WTC11 (cell line): Measurements from ENCODE around the gene GJA1. TPM values are rescaled to one million over a fixed set of nuclear protein-coding genes. Genes with fewer than 3 reads are reported as not detected.

Experiments used
- ATAC-seq: fragments of 200-7000 bp; cut with Tn5 transposase; 2 replicates; pipeline ENCODE4 v1.10.0; 2021; ENCODE audit warnings: mild to moderate bottlenecking, moderate library complexity
- CTCF ChIA-PET: fragments of 300-600 bp; sonication (Branson Sonifier 250); formaldehyde crosslinking; loops from one replicate; lab custom pipeline; 2021; ENCODE audit warnings: antibody characterized with exemption; lab: Charles Lee
- POLR2A ChIA-PET: fragments of 350-600 bp; sonication (Branson Sonifier 250); formaldehyde crosslinking; loops from one replicate; lab custom pipeline; 2021; ENCODE audit warnings: antibody characterized with exemption; lab: Charles Lee
- DNase-seq: peaks from one replicate; pipeline ENCODE4 v3.0.0; 2021; ENCODE audit warnings: low spot score
- H3K27ac Mint-ChIP-seq: 2 replicates; pipeline ENCODE4 v1.8.0; 2021; ENCODE audit warnings: mixed read lengths
- H3K27me3 Mint-ChIP-seq: 2 replicates; pipeline ENCODE4 v1.8.0; 2021; ENCODE audit warnings: low read depth, mild to moderate bottlenecking, moderate library complexity, mixed read lengths
- H3K36me3 Mint-ChIP-seq: 2 replicates; pipeline ENCODE4 v1.8.0; 2021; ENCODE audit warnings: mixed read lengths
- H3K4me1 Mint-ChIP-seq: 2 replicates; pipeline ENCODE4 v1.8.0; 2022; ENCODE audit warnings: mixed read lengths
- H3K4me3 Mint-ChIP-seq: 2 replicates; pipeline ENCODE4 v1.8.0; 2021; ENCODE audit warnings: mild to moderate bottlenecking, moderate library complexity, mixed read lengths
- H3K9me3 Mint-ChIP-seq: 2 replicates; pipeline ENCODE4 v1.8.0; 2021; ENCODE audit warnings: mixed read lengths
- CDX4 ChIP-seq: fragments of 250-450 bp; sonication (Bioruptor Pico); IDR thresholded peaks from 2 replicates; pipeline ENCODE4 v1.9.0; 2021; ENCODE audit warnings: moderate library complexity, mild to moderate bottlenecking, inconsistent platforms, borderline replicate concordance
- CREB1 ChIP-seq: sonication (generic); formaldehyde crosslinking; IDR thresholded peaks from 2 replicates; pipeline ENCODE4 v1.8.0; 2023; ENCODE audit warnings: mild to moderate bottlenecking, missing genetic modification reagents
- CREM ChIP-seq: sonication (generic); formaldehyde crosslinking; IDR thresholded peaks from 2 replicates; pipeline ENCODE4 v1.8.1; 2022; ENCODE audit warnings: mild to moderate bottlenecking, missing genetic modification reagents, moderate library complexity
- GRHL2 ChIP-seq: fragments of 250-450 bp; sonication (Bioruptor Pico); IDR thresholded peaks from 2 replicates; pipeline ENCODE4 v1.8.0; 2022; ENCODE audit warnings: mild to moderate bottlenecking, moderate library complexity; ENCODE audit not compliant: insufficient replicate concordance, severe bottlenecking
- IRF2 ChIP-seq: sonication (generic); formaldehyde crosslinking; IDR thresholded peaks from 2 replicates; pipeline ENCODE4 v1.8.0; 2022; ENCODE audit warnings: low read depth, missing genetic modification reagents, borderline replicate concordance
- JAZF1 ChIP-seq: fragments of 250-450 bp; sonication (Bioruptor Pico); IDR thresholded peaks from 2 replicates; pipeline ENCODE4 v1.9.0; 2021; ENCODE audit warnings: moderate library complexity, mild to moderate bottlenecking, inconsistent platforms
- KAT7 ChIP-seq: sonication (generic); formaldehyde crosslinking; IDR thresholded peaks from 2 replicates; pipeline ENCODE4 v1.8.1; 2023; ENCODE audit warnings: missing genetic modification reagents, mild to moderate bottlenecking, borderline replicate concordance
- MXD4 ChIP-seq: fragments of 250-450 bp; sonication (Bioruptor Pico); IDR thresholded peaks from 2 replicates; pipeline ENCODE4 v1.8.0; 2021; ENCODE audit warnings: mild to moderate bottlenecking, moderate library complexity, borderline replicate concordance
- NFATC4 ChIP-seq: fragments of 250-450 bp; sonication (Bioruptor Pico); IDR thresholded peaks from 2 replicates; pipeline ENCODE4 v1.9.0; 2021; ENCODE audit warnings: mild to moderate bottlenecking
- NR3C1 ChIP-seq: sonication (generic); formaldehyde crosslinking; conservative IDR thresholded peaks from 2 replicates; pipeline ENCODE4 v1.8.1; 2023; ENCODE audit warnings: low read depth, mild to moderate bottlenecking, missing genetic modification reagents
- PREB ChIP-seq: sonication (generic); formaldehyde crosslinking; IDR thresholded peaks from 2 replicates; pipeline ENCODE4 v1.8.1; 2022; ENCODE audit warnings: mild to moderate bottlenecking, missing genetic modification reagents, moderate library complexity, borderline replicate concordance
- SOX15 ChIP-seq: fragments of 250-450 bp; sonication (Bioruptor Pico); IDR thresholded peaks from 2 replicates; pipeline ENCODE4 v1.9.0; 2021; ENCODE audit warnings: mild to moderate bottlenecking
- SP1 ChIP-seq: sonication (generic); formaldehyde crosslinking; conservative IDR thresholded peaks from 2 replicates; pipeline ENCODE4 v1.8.1; 2022; ENCODE audit warnings: missing genetic modification reagents
- TEAD4 ChIP-seq: sonication (generic); formaldehyde crosslinking; IDR thresholded peaks from 2 replicates; pipeline ENCODE4 v1.8.0; 2022; ENCODE audit warnings: mild to moderate bottlenecking, missing genetic modification reagents
- ZNF138 ChIP-seq: sonication (generic); formaldehyde crosslinking; conservative IDR thresholded peaks from 2 replicates; pipeline ENCODE4 v1.8.1; 2022; ENCODE audit warnings: mild to moderate bottlenecking, moderate library complexity, missing genetic modification reagents
- ZNF219 ChIP-seq: sonication (generic); formaldehyde crosslinking; IDR thresholded peaks from 2 replicates; pipeline ENCODE4 v1.8.0; 2023; ENCODE audit warnings: missing genetic modification reagents, mild to moderate bottlenecking, borderline replicate concordance
- ZNF263 ChIP-seq: sonication (generic); formaldehyde crosslinking; IDR thresholded peaks from 2 replicates; pipeline ENCODE4 v1.8.1; 2022; ENCODE audit warnings: low read depth, mild to moderate bottlenecking, moderate library complexity, missing genetic modification reagents
- ZNF396 ChIP-seq: fragments of 250-450 bp; sonication (Bioruptor Pico); IDR thresholded peaks from 2 replicates; pipeline ENCODE4 v1.8.0; 2021; ENCODE audit warnings: mild to moderate bottlenecking, moderate library complexity, borderline replicate concordance
- total RNA-seq: library from RNA; stranded (reverse); gene quantifications from 3 replicates; pipeline ENCODE4 v1.2.3, GENCODE V29; 2021
- TF ChIP-seq, protein P1 (sequence below): fragments of 250-450 bp; sonication (Bioruptor Pico); IDR thresholded peaks from 2 replicates; pipeline ENCODE4 v1.9.0; 2021; ENCODE audit warnings: mild to moderate bottlenecking
- TF ChIP-seq, protein P2 (sequence below): sonication (generic); formaldehyde crosslinking; IDR thresholded peaks from 2 replicates; pipeline ENCODE4 v1.8.1; 2022; ENCODE audit warnings: missing genetic modification reagents, borderline replicate concordance
- TF ChIP-seq, protein P3 (sequence below): fragments of 250-450 bp; sonication (Bioruptor Pico); IDR thresholded peaks from 2 replicates; pipeline ENCODE4 v2.1.2; 2022; ENCODE audit warnings: mild to moderate bottlenecking, moderate library complexity
- TF ChIP-seq, protein P4 (sequence below): sonication (generic); formaldehyde crosslinking; conservative IDR thresholded peaks from 2 replicates; pipeline ENCODE4 v1.8.1; 2022; ENCODE audit warnings: mild to moderate bottlenecking, missing genetic modification reagents
- TF ChIP-seq, protein P5 (sequence below): sonication (generic); formaldehyde crosslinking; IDR thresholded peaks from 2 replicates; pipeline ENCODE4 v1.8.1; 2023; ENCODE audit warnings: mild to moderate bottlenecking, missing genetic modification reagents, moderate library complexity
- TF ChIP-seq, protein P6 (sequence below): fragments of 250-450 bp; sonication (Bioruptor Pico); IDR thresholded peaks from 2 replicates; pipeline ENCODE4 v1.8.0; 2021; ENCODE audit warnings: mild to moderate bottlenecking

Gene GJA1
- total RNA-seq, 1 experiment from 2014 or later = 546 TPM

GRCh38 chr6:121479486-121480098 lies 44.1 kb downstream of the GJA1 start:
- TF ChIP-seq NFATC4 (CRISPR knock-in tag) = no peak
- TF ChIP-seq, protein P1, sequence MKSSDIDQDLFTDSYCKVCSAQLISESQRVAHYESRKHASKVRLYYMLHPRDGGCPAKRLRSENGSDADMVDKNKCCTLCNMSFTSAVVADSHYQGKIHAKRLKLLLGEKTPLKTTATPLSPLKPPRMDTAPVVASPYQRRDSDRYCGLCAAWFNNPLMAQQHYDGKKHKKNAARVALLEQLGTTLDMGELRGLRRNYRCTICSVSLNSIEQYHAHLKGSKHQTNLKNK (CRISPR knock-in tag) = no peak
- no peak for TF ChIP-seq ZNF219 (CRISPR knock-in tag)
- no peak for TF ChIP-seq CDX4 (CRISPR knock-in tag)
- no peak for TF ChIP-seq TEAD4 (CRISPR knock-in tag)
- H3K27me3 Mint-ChIP-seq = no peaks in the 10 kb centered on the region
- DNase-seq (no peak), ATAC-seq (peak; percentile 58)
- no peak overlapping the region for H3K4me3 Mint-ChIP-seq
- ChIA-PET POLR2A (no interaction called here), CTCF (no interaction called here)
- H3K36me3 Mint-ChIP-seq = no peaks in the 10 kb centered on the region
- peaks cover 16% of the 10 kb centered on the region for H3K4me1 Mint-ChIP-seq
- H3K9me3 Mint-ChIP-seq = no peaks in the 10 kb centered on the region
- no peak overlapping the region for H3K27ac Mint-ChIP-seq

DNA sequence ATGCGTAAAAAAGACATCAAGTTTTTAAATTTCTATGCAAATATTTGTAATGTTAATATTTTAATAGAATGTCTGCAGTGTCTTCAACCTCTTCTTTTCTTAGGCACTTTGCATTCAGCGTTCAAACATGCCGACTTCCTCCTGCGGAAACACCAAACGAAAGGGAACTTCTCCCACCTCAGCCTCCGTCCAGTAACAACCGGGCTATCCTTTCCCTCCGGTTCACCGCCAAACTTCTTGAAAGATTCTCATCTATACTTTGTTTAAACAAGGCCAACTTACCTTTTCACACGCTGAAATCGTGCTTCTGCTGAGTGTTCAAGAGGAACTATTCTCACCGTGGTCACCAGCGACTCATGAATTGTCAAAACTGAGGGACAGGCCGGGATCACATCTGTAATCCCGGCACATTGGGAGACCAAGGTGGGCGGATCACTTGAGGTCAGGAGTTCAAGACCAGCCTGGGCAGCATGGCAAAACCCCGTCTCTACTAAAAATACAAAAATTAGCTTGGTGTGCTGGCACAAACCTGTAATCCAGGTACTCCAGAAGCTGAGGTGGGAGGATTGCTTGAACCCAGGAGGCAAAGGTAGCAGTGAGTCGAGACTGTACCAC lies 44.8 kb downstream of the GJA1 start:
- no peak for TF ChIP-seq KAT7 (CRISPR knock-in tag)
- TF ChIP-seq PREB (CRISPR knock-in tag) = no peak
- no peak for TF ChIP-seq ZNF263 (CRISPR knock-in tag)
- TF ChIP-seq, protein P2, sequence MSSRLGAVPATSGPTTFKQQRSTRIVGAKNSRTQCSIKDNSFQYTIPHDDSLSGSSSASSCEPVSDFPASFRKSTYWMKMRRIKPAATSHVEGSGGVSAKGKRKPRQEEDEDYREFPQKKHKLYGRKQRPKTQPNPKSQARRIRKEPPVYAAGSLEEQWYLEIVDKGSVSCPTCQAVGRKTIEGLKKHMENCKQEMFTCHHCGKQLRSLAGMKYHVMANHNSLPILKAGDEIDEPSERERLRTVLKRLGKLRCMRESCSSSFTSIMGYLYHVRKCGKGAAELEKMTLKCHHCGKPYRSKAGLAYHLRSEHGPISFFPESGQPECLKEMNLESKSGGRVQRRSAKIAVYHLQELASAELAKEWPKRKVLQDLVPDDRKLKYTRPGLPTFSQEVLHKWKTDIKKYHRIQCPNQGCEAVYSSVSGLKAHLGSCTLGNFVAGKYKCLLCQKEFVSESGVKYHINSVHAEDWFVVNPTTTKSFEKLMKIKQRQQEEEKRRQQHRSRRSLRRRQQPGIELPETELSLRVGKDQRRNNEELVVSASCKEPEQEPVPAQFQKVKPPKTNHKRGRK (CRISPR knock-in tag) = no peak
- TF ChIP-seq, protein P3, sequence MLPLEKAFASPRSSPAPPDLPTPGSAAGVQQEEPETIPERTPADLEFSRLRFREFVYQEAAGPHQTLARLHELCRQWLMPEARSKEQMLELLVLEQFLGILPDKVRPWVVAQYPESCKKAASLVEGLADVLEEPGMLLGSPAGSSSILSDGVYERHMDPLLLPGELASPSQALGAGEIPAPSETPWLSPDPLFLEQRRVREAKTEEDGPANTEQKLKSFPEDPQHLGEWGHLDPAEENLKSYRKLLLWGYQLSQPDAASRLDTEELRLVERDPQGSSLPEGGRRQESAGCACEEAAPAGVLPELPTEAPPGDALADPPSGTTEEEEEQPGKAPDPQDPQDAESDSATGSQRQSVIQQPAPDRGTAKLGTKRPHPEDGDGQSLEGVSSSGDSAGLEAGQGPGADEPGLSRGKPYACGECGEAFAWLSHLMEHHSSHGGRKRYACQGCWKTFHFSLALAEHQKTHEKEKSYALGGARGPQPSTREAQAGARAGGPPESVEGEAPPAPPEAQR (CRISPR knock-in tag) = no peak
- no peak for TF ChIP-seq ZNF138 (CRISPR knock-in tag)
- TF ChIP-seq MXD4 (CRISPR knock-in tag) = no peak
- TF ChIP-seq, protein P4, sequence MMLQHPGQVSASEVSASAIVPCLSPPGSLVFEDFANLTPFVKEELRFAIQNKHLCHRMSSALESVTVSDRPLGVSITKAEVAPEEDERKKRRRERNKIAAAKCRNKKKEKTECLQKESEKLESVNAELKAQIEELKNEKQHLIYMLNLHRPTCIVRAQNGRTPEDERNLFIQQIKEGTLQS = no peak
- TF ChIP-seq IRF2 = no peak
- TF ChIP-seq, protein P5, sequence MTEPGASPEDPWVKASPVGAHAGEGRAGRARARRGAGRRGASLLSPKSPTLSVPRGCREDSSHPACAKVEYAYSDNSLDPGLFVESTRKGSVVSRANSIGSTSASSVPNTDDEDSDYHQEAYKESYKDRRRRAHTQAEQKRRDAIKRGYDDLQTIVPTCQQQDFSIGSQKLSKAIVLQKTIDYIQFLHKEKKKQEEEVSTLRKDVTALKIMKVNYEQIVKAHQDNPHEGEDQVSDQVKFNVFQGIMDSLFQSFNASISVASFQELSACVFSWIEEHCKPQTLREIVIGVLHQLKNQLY (CRISPR knock-in tag) = no peak
- TF ChIP-seq, protein P6, sequence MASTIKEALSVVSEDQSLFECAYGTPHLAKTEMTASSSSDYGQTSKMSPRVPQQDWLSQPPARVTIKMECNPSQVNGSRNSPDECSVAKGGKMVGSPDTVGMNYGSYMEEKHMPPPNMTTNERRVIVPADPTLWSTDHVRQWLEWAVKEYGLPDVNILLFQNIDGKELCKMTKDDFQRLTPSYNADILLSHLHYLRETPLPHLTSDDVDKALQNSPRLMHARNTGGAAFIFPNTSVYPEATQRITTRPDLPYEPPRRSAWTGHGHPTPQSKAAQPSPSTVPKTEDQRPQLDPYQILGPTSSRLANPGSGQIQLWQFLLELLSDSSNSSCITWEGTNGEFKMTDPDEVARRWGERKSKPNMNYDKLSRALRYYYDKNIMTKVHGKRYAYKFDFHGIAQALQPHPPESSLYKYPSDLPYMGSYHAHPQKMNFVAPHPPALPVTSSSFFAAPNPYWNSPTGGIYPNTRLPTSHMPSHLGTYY (CRISPR knock-in tag) = no peak
- TF ChIP-seq SOX15 = no peak
- TF ChIP-seq TEAD4 (CRISPR knock-in tag) = no peak
- TF ChIP-seq CREM (CRISPR knock-in tag) = no peak
- no peak for TF ChIP-seq JAZF1 (CRISPR knock-in tag)
- no peak for TF ChIP-seq ZNF396 (CRISPR knock-in tag)
- TF ChIP-seq NR3C1 (CRISPR knock-in tag) = no peak
- TF ChIP-seq CREB1 = no peak
- TF ChIP-seq SP1 (CRISPR knock-in tag) = no peak
- TF ChIP-seq GRHL2 = no peak
- Mint-ChIP-seq H3K27ac (0 out of 2 replicates have a peak overlapping the region, but pooled peaks have one; percentile 51), H3K9me3 (no peaks in the 10 kb centered on the region), H3K36me3 (no peaks in the 10 kb centered on the region), H3K27me3 (no peaks in the 10 kb centered on the region), H3K4me3 (no peak overlapping the region), H3K4me1 (peaks cover 20% of the 10 kb centered on the region)
- ChIA-PET POLR2A (no interaction called here), CTCF (no interaction called here)
- DNase-seq = no peak
- ATAC-seq = no peak; the same call in none of the 2 replicates
